Heart left ventricle (tissue), 16 donors: ENCODE results near the gene APRT. TPM values are rescaled to one million over a fixed set of nuclear protein-coding genes. Genes with fewer than 3 reads are reported as not detected.

ENCODE experiments used
- ATAC-seq, 4 donors: fragments of 200-7000 bp; cut with Tn5 transposase; one replicate each; pipeline ENCODE4 v1.9.1; 2020 to 2022; ENCODE audit warnings: moderate library complexity in 4 of 4, mild to moderate bottlenecking in 3 of 4, moderate number of reproducible peaks in 1 of 4
- DNase-seq, 5 donors: peaks; one replicate each; pipeline ENCODE4 v3.0.0-alpha.2; 2020
- H3K27ac ChIP-seq, 12 donors: fragments of 200-600 bp; sonication (generic) in 4 of 12; one replicate each; pipeline versions ENCODE4 v1.5.0 to v1.8.0; 2016 to 2022; ENCODE audit warnings: mild to moderate bottlenecking in 2 of 12
- H3K27me3 ChIP-seq, 9 donors: fragments of 200-600 bp; sonication (generic) in 2 of 9; one replicate each; pipeline versions ENCODE4 v1.5.1 to v1.8.0; 2016 to 2022; ENCODE audit warnings: mild to moderate bottlenecking in 3 of 9
- H3K36me3 ChIP-seq, 9 donors: fragments of 200-600 bp; sonication (generic) in 2 of 9; one replicate each; pipeline versions ENCODE4 v1.5.0 to v1.8.0; 2018 to 2022; ENCODE audit warnings: mild to moderate bottlenecking in 2 of 9
- H3K4me1 ChIP-seq, 12 donors: fragments of 200-600 bp; sonication (generic) in 4 of 12; one replicate each; pipeline versions ENCODE4 v1.5.0 to v1.8.0; 2016 to 2022; ENCODE audit warnings: mild to moderate bottlenecking in 3 of 12
- H3K4me3 ChIP-seq, 12 donors: fragments of 200-600 bp; sonication (generic) in 4 of 12; one replicate each; pipeline versions ENCODE4 v1.5.0 to v1.8.0; 2017 to 2022; ENCODE audit warnings: mild to moderate bottlenecking in 9 of 12, moderate library complexity in 4 of 12
- H3K9me3 ChIP-seq, 12 donors: fragments of 200-600 bp; sonication (generic) in 4 of 12; one replicate each; pipeline versions ENCODE4 v1.5.0 to v1.8.0; 2016 to 2022; ENCODE audit warnings: mild to moderate bottlenecking in 1 of 12
- CTCF ChIP-seq, 12 donors: fragments of 200-600 bp; sonication (generic) in 4 of 12; IDR thresholded peaks; one replicate each; pipeline versions ENCODE4 v1.5.0 to v1.8.0; 2018 to 2022; ENCODE audit warnings: antibody characterized with exemption in 12 of 12, mild to moderate bottlenecking in 5 of 12
- POLR2A ChIP-seq, 2 donors: fragments of 450-650 bp; IDR thresholded peaks; one replicate each; pipeline ENCODE4 v1.6.1; 2017; ENCODE audit warnings: antibody characterized with exemption in 2 of 2, mild to moderate bottlenecking in 2 of 2, moderate library complexity in 2 of 2
- WGBS, 4 donors: extraction: QIAGEN DNeasy Blood & Tissue Kit in 2 of 4; methylation state at CpG; one replicate each; pipeline versions ENCODE4 v1.1.5 to v1.1.7; 2013 to 2018; 5-methylcytosine and 5-hydroxymethylcytosine counted together
- intact Hi-C, 10 donors: fragments of 100-400 bp; cut with DNase I; formaldehyde crosslinking; loops; one replicate each; pipeline versions ENCODE4 v1.11.1 to v1.14.2; 2022
- polyA plus RNA-seq, 2 donors: library from polyadenylated mRNA; stranded (reverse); fragments of 200-250 nt; gene quantifications; one replicate each; pipeline ENCODE4 v1.2.3, GENCODE V29; 2013
- total RNA-seq, 9 donors: library from RNA; depleted of rRNA in 2 of 9; stranded (reverse); fragments of >200 nt in 2 of 9; fragmentation: NEBNext Ultra II Directional in 3 of 9; extraction: Animal tissue kit (Norgen Biotek cat#: 25700) in 3 of 9; gene quantifications; one replicate each; pipeline versions ENCODE4 v1.1.0 to v1.2.4, GENCODE V29; 2016 to 2023
- donor health status: ischemic (EF 13 %, LVEDD 7.1; RV severe dilation, severe dysfunction).
- donor health status: healthy with polysubstance abuse.
- donor health status: DM: no; HTN: yes; CAD: no.
- donor health status: DM: no; HTN: no; CAD: no.
- donor health status: ischemic (EF 25% LVEDD 6.9; RV normal size, moderate dysfunction).
- donor health status: ischemic (EF 25% LVEDD 5.7; RV mildly dilated, moderate dysfunction).
- donor health status: healthy.
- donor health status: DM: yes; HTN: yes; CAD: no.
- donor health status: ischemic (EF 35%, LVEDD 5.7; RV mildly dilated, moderate dysfunction).
- donor health status: nonischemic (EF 11% LVEDD 7.7; RV severe dilation, severe dysfunction).
- donor health status: DM: yes; HTN: yes; CAD: no.
- donor health status: PGD.
- donor health status: ischemic (EF 29% LVEDD 5.4; RV normal size, mild dysfunction).
- donor health status: nonischemic (EF 23%, LVEDD 6.1; RV moderate dilation, normal function).

APRT gene
- total and polyA plus RNA-seq, 11 donors, result 26.6 to 129 (median 45.9) TPM

- Histone ChIP-seq H3K4me3 (no peak overlapping the region), H3K4me1 (no peaks in the 10 kb centered on the region), H3K27ac (no peak overlapping the region), H3K9me3 (no peaks in the 10 kb centered on the region), H3K36me3 (peaks cover 0 to 43% (median 22%) of the 10 kb centered on the region in 9 donors), H3K27me3 (no peaks in the 10 kb centered on the region)
- 92 to 94% (median 94%) methylated on average over 23 to 40 of the region's 40 CpGs for WGBS, 4 donors
- DNase-seq (no peak), ATAC-seq (no peak)
- TF ChIP-seq CTCF (IDR thresholded peaks at IDR 0.05) (no peak), POLR2A (IDR thresholded peaks at IDR 0.05) (no peak)
- intact Hi-C loops, result no loop called here
Observed at GRCh38 chr16:88841521-88842307, 30.0 kb upstream of the APRT start.

GRCh38 chr16:88840600-88841215 lies 29.0 kb upstream of the APRT start:
- Histone ChIP-seq H3K4me1 (no peaks in the 10 kb centered on the region), H3K36me3 (peaks cover 0 to 43% (median 22%) of the 10 kb centered on the region in 9 donors), H3K4me3 (no peak overlapping the region), H3K27me3 (no peaks in the 10 kb centered on the region), H3K9me3 (no peaks in the 10 kb centered on the region), H3K27ac (no peak overlapping the region)
- no peak for TF ChIP-seq POLR2A (IDR thresholded peaks at IDR 0.05)
- no peak for TF ChIP-seq CTCF (IDR thresholded peaks at IDR 0.05)
- DNase-seq (no peak), ATAC-seq (no peak)
- intact Hi-C loops, result no loop called here
- 94 to 97% (median 95%) methylated on average over 23 to 30 of the region's 30 CpGs for WGBS, 4 donors

GRCh38 chr16:88839745-88840599 lies 28.2 kb upstream of the APRT start:
- 92 to 96% (median 93%) methylated on average over 13 to 24 of the region's 24 CpGs for WGBS, 4 donors
- no peak overlapping the region for H3K27ac ChIP-seq
- intact Hi-C loops, result no loop called here
- H3K27me3 ChIP-seq, result no peaks in the 10 kb centered on the region
- ATAC-seq, result no peak
- H3K9me3 ChIP-seq, result no peaks in the 10 kb centered on the region
- H3K4me1 ChIP-seq, result no peaks in the 10 kb centered on the region
- peaks cover 0 to 49% (median 27%) of the 10 kb centered on the region in 9 donors for H3K36me3 ChIP-seq
- DNase-seq, result no peak
- TF ChIP-seq CTCF (IDR thresholded peaks at IDR 0.05) (no peak), POLR2A (IDR thresholded peaks at IDR 0.05) (no peak)
- no peak overlapping the region for H3K4me3 ChIP-seq
